Epithelial cell of proximal tubule (primary cell): ENCODE data around the gene NOP10. TPM values are rescaled to one million over a fixed set of nuclear protein-coding genes. Genes with fewer than 3 reads are reported as not detected.
A peak's percentile ranks its signal among the peaks of the same experiment; 100 is the strongest.

Experiments
- DNase-seq: peaks from one replicate; pipeline ENCODE4 v3.0.0-alpha.2; 2011; ENCODE audit warnings: low read depth
- H3K4me3 ChIP-seq: 2 replicates; pipeline ENCODE4 v1.5.1; 2011; ENCODE audit warnings: low read depth, mild to moderate bottlenecking, low read length
- total RNA-seq: library from RNA; depleted of rRNA; stranded (reverse); fragments of >200 nt; gene quantifications from 2 replicates; pipeline ENCODE4 v1.2.3, GENCODE V29; 2015
- TF ChIP-seq, protein P1 (sequence below): conservative IDR thresholded peaks from 2 replicates; pipeline ENCODE4 v1.5.1; 2012; ENCODE audit warnings: low read depth, mild to moderate bottlenecking, low read length

NOP10 gene
- total RNA-seq, 1 donor from 2014 or later, result 319 TPM

DNA sequence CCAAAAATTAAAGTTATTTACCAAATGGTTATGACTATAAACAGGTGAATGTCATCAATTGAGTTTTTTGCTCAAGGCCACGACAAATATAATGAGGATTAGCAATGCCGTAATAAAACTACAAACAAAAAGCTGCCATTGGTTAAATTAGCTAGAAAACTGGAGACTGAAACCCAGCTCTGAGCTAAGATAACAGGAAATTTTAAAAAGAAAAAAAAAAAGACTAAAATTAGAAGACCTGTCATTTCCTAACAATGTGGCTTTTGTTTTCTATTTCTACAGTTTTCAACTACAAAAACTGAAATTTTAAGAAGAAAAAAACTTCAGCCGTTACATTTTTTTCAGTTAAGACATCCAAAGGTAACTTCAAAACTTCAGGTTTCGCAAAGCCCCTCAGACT is 15.0 kb downstream of the NOP10 start:
- no peak for DNase-seq
- no peak overlapping the region for H3K4me3 ChIP-seq
- TF ChIP-seq, protein P1, sequence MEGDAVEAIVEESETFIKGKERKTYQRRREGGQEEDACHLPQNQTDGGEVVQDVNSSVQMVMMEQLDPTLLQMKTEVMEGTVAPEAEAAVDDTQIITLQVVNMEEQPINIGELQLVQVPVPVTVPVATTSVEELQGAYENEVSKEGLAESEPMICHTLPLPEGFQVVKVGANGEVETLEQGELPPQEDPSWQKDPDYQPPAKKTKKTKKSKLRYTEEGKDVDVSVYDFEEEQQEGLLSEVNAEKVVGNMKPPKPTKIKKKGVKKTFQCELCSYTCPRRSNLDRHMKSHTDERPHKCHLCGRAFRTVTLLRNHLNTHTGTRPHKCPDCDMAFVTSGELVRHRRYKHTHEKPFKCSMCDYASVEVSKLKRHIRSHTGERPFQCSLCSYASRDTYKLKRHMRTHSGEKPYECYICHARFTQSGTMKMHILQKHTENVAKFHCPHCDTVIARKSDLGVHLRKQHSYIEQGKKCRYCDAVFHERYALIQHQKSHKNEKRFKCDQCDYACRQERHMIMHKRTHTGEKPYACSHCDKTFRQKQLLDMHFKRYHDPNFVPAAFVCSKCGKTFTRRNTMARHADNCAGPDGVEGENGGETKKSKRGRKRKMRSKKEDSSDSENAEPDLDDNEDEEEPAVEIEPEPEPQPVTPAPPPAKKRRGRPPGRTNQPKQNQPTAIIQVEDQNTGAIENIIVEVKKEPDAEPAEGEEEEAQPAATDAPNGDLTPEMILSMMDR, result no peak

DNA sequence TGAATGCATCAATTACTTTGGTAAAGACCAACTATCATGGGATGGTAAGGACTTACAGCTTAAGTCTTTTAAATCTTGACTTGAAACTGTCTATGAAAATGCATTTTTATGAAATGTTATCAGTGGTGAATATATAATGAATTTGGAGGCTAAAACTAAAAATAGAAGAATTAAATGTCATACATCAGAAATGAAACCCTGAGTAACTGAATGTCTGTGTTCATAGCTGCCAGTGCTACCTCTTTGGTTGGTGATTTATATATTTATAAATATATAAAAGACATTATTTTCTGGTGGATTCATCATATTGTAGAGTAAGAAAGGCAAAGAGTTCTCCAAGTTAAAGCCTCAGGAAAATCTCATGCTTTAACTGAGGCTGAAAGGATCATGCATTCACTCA is 17.6 kb downstream of the NOP10 start:
- TF ChIP-seq, protein P1, result no peak
- no peak for DNase-seq
- no peak overlapping the region for H3K4me3 ChIP-seq

DNA sequence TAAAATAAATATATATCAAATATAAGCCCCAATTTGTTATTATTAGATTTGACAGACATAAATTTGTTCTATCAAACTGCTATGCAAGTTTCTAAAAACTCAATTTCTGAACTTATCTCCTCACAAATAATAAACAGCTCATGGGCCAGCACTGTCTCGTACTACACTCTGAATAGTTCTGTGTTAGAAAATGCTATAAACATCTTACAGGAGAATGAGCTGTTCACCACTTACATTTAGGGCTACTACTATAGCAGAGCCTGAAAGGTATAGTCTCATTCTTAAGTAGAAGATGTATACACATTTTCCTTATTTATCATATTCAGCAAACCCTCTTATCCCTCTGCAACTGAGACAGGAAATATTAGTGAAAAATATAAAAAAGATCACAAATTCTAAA is 18.0 kb downstream of the NOP10 start:
- no peak for DNase-seq
- TF ChIP-seq, protein P1, result no peak
- H3K4me3 ChIP-seq, result no peak overlapping the region

DNA sequence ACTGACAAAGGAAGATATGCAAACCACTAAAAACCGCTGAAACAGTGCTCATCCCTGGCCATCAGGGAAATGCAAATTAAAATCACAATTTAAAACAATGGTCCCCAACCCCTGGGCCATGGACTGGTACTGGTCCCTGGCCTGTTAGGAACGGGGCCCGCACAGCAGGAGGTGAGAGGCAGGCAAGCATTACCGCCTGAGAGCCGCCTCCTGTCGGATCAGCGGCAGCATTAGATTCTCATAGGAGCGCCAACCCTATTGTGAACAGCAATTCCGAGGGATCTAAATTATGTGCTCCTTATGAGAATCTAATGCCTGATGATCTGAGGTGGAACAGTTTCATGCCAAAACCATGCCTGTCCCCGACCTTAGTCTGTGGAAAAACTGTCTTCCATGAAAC is 19.7 kb downstream of the NOP10 start:
- H3K4me3 ChIP-seq, result no peak overlapping the region
- TF ChIP-seq, protein P1, result no peak
- no peak for DNase-seq

DNA sequence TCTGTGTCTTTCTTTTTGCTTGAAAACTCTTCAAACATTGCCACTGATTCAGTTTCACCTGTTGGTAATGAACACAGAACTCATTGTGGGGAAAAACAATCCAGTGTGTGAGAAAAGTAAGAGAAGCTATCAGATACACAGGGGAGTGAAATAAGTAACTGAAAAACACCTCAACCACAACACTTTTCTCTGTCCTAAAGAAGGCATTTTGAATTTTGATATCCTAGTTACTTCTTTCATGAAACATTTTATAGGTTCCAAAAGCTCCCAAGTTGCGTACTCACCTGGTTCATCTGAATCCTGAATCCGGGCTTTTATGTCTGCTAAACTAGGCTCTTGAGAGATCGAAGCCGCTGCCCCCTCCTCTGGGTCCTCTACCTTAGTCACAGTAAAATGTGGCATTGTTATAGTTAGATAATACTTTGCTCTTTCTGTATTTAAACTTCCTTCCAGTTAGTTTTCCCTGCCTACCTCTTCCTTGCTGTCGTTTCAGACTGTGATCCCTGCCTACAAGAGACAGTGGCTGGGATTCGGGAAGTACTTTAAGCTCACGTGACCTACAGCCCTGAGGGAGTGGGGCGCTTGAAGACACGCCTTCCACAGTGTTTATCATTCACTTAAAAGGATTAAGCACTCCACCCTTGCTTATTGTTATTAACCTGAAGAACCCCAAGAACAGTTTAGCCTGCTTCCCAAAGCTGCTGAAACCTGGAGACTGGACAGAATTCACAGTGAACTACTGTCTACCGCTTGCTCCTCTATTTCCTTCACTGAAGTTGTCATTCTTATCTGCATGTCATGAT is 24.5 kb downstream of the NOP10 start:
- TF ChIP-seq, protein P1, result no peak
- peak; percentile 54 for DNase-seq

DNA sequence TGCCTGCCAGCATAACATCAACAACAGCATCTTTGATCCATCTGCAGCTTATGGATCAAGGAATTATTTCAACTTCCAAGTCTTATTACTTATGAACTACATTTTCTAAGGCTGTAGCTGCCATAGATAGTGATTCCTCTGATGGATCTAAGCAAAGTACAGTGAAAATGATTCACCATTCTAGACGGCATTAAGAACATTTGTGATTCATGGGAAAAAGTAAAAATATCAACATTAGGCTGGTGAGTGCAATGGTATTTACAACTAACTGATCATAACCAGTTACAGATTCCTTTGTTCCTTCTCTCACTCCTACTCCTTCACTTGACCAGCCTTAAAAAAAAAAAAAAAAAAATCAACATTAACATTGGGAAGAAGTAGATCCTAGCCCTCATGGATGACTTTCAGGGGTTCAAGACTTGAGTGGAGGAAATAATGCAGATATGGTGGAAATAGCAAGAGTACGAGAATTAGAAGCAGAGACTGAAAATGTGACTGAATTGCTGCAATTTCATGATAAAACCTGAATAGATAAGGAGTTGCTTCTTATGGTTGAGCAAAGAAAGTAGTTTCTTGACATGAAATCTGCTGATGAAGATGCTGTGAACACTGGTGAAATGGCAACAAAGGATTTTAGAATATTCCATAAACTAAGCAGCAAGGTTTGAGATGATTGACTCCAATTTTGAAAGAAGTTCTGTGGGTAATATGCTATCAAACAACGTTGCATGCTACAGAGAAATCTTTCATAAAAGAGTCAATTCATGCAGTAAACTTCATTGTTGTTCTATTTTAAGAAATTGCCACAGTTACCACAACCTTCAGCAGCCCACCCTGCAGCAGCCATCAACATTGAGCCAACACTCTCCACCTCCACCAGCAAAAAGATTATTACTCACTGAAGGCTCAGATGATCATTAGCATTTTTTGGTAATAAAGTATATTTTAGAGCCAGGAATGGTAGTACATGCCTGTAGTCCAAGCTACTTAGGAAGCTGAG is 28.1 kb downstream of the NOP10 start:
- TF ChIP-seq, protein P1, result no peak
- no peak overlapping the region for H3K4me3 ChIP-seq
- no peak for DNase-seq

More for the DNA sequence above, 24.5 kb downstream of the NOP10 start:
- H3K4me3 ChIP-seq, result peak overlapping the region; percentile 62
